ENCODE data around the gene ARHGAP8. TPM values are rescaled to one million over a fixed set of nuclear protein-coding genes. Genes with fewer than 3 reads are reported as not detected.
"Not testable (repeated sequence)": the region's sequence is repeated elsewhere in the genome, so short reads cannot be mapped to it uniquely, and the experiment has no call there.

The ARHGAP8 gene
- total RNA-seq, 1 experiment from 2014 or later, result not detected

DNA sequence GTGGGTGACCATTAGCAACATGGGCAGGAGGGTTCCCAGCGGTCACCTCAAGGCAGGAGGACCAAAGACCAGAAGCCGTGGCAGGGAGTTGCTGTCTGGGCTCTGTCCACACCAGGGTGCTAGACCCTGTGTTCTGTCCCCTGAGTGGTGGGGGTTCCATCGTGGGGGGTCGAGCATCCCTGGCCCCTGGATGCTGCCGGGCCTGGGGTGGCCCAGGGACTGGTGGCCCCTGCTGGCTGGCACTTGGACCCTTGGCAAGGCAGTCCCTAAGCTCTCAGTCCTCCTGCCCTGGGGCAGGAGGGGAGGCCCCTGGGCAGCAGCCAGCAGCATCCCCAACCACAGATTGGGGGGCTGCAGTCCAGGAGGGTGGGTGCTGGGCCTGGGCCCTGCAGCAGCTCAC, 13.4 kb upstream of the ARHGAP8 start:
- DNase-seq (ENCODE audit: low read depth), result no peak

DNA sequence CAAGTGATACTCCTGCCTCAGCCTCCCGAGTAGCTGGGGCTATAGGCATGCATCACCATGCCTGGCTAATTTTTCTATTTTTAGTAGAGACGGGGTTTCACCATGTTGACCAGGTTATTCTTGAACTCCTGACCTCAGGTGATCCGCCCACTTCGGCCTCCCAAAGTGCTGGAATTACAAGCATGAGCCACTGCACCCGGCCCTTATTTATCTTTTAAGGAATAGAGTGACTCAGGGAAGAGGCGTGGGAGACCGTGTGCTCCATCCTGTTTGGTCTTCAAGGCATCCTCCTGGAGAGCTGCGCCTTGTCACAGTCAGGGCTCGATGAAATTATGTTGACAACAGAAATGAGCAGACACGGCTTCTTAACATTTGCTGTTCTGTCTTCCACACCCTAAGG, 12.7 kb upstream of the ARHGAP8 start:
- peak; percentile 51 for DNase-seq (ENCODE audit: low read depth)

DNA sequence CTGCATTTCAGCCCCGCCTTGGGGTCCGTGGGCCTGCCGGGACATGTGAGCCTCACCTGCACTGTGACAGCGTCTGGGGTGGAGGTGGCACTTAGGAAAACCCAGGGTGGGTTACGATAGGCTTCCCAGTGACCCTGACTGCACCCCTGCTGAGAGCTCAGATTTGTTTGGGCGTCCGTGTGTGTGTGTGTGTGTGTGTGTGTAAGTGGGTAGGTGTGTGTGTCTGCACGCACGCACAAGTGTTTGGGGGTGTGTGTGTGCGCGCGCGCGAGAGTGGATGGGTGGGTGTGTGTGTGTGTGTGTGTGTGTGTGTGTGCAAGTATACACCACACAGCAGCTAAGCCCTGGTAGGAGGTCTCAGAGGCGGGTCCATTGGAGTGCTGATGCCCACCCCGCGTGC, 12.1 kb upstream of the ARHGAP8 start:
- no peak for DNase-seq (ENCODE audit: low read depth)

DNA sequence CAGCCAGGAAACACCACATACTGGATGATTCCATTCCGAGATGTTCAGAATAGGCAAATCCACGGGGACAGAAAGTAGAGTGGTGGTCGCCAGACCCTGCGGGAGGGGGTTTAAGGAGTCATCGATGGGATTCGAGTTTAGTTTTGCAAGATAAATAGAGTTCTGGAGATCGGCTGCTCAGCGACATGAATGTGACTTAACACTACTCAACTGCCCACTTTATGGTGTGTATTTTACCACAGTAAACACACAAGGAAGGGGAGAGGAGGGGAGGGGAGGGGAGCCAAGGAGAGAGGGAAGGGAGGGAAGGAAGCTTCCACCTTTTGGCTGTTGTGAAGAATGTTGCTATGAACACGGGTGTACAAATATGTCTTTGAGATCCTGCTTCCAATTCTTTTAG, 10.4 kb upstream of the ARHGAP8 start:
- DNase-seq (ENCODE audit: low read depth), result no peak

DNA sequence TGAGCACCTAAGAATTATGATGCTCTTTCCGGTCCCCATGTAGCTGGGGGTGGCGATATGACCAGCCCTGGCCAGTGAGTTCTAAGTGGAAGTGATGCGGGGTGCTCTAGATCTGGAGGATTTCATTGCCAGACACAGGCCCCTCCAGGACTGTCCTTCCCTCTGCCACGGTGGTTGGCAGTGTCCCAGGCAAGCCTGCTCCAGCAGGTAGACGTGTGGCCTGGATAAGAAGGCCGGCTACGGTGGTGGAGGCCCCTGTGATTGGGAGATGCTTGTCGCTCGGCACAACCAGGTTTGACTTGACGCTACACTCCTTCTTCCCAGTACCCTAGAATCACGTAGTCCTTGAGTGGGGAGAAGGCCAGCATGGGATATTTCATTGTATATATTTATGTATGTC, 9.1 kb upstream of the ARHGAP8 start:
- no peak for DNase-seq (ENCODE audit: low read depth)

DNA sequence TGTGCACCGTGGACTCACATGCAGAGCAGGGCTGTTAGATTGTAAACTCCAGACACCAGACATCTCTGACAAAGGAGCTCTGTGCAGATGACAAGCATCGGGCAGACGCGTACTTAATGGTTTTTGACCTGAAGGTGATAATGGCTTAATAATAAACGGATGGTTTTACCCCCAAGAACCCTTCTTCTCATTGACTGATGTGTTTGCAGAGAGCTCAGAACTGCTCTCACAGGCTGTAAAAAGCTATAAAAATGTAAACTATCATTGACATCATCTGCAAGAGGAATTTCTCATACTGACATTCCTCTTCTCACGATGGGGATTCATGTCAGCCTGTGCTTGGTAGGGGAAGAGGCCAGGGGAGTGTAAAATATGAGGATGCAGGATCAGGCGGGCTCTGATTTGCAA, 8.6 kb upstream of the ARHGAP8 start:
- DNase-seq (ENCODE audit: low read depth), result no peak

DNA sequence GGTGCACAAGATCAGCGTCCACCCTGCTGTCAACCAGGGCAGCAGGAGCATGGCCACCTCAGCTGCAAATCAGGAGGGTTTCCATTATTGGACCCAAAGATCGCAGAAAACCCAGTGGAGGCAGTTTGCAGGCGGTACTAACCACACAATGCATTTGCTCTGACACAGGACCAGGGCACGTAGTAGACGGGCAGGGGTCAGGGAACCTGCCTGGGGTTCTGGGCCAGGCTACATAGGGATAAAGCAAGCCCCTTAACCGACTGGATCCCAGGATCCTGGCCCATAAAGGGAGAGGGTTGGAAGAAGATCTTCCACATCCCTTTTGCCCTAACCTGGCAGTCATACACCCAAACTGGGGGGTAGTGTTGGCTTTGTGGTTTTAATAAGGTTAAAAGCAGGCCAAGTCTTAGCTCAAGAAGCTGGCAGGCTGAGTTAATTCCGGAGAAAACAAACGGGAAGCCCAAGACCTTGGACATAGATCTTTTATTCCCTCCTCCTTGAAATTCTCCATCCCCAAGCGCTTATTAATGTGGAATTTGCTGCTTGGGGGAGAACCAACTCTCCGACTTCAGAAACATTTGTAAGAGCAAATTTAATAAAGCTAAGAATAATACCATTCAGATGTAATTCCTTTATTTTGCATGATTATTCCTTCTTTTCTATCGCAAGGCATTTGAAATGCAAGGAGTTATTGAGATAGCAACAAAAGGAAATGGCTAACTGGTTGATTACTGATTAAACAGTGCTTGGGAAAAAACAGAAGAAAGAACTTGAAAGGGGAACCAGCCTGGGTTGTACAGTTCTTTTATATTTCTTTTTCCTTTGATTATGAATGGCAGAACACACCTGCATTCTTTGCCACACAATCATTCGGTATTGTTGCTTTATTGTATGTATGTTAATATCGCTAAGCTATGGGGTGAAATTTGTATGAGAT, 6.3 kb upstream of the ARHGAP8 start:
- DNase-seq (ENCODE audit: low read depth), result no peak

DNA sequence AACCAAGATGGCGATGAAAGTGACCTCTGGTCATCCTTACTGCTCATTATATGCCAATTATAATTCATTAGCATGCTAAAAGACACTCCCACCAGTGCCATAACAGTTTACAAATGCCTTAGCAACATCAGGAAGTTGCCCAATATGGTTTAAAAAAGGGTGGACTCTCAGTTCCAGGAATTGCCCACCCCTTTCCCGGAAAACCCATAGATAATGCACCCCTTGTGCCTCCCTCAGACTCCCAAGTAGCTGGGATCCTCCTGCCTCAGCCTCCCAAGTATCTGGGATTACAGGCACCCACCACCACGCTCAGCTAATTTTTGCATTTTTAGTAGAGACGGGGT, 4.6 kb upstream of the ARHGAP8 start:
- DNase-seq (ENCODE audit: low read depth), result not testable (repeated sequence)

DNA sequence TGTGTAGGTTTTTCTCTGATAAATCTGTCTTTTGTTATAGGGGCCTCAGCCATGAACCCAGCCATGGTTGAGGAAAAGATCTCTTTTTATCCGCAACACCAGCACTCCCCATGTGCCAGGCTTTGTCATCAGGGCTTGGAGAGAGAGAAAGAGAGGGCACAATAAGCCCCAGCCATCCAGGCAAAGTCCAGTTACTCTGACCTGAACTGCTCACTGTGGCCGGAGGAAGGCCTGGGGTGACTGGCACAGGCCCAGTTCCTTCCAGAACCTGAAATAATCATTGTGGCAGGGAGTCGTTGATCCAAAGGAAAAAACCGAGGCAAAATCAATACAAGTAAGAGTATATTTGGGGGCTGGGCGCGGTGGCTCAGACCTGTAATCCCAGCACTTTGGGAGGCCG, 3.9 kb upstream of the ARHGAP8 start:
- no peak for DNase-seq (ENCODE audit: low read depth)

DNA sequence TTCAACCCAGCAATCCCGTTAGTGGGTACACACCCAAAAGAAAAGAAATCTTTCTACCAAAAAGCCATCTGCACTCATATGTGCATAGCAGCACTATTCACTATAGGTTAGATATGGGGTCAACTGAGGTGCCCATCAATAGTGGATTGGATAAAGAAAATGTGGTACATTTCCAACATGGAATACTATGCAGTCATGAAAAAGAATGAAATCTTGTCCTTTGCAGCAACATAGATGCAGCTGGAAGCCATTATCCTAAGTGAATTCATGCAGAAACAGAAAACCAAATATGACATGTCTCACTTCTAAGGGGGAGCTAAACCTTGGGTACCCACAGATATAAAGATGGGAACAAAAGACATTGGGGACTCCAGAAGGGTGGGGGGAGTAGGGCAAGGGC, 1.9 kb upstream of the ARHGAP8 start:
- DNase-seq (ENCODE audit: low read depth), result no peak

DNA sequence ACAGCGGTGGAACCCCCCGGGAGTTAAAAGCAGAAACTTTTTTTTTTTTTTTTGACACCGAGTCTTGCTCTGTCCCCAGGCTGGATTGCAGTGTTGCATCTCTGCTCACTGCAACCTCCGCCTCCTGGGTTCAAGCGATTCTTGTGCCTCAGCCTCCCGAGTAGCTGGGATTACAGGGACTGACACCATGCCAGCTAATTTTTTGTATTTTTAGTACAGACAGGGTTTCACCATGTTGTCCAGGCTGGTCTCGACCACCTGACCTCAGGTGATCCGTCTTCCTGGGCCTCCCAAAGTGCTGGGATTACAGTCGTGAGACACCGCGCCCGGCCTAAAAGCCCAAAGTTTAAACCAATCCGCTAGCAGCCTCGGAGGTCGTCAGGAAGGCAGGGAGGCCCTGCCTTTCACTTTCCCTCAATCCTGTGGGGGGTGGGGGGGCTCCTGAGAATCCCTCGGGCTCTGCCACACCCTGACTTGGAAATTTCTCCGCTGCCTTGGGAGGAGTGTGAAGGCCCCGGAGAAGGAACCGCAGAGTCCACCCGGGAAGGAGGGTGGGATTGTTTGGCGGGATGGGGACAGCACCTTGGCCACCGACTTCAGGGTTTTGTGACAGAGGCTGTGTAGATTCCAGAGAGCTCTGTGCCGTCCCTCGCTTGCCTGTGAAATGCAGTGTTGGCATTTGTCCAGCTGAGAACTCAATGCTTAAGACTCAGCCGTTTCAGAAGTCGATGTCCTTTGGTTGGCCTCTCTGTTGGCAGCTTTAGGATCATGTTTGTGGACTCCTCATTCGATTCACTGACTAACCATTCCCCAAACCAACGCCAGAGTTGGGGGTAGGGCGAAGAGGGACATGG, 1.0 kb downstream of the ARHGAP8 start:
- no peak for DNase-seq (ENCODE audit: low read depth)

DNA sequence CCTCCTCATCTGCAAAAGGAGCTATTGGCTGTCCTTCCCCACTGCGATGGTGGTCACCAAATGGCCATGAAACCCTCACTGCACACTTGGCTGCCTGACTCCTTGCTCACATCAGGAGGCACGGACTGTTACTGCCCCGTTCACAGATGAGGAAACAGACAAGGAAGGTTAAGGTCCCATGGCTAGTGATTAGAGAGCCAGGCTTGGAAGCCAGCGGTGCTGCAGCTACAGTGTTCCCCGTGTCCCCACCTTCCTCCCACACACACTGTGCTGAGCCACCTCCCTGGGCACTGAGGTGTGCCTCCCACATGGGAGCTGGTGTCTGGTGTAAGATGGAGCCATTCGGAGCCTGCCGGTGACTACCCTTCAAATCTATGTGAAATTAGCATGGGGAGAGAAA, 2.6 kb downstream of the ARHGAP8 start:
- DNase-seq (ENCODE audit: low read depth), result no peak

DNA sequence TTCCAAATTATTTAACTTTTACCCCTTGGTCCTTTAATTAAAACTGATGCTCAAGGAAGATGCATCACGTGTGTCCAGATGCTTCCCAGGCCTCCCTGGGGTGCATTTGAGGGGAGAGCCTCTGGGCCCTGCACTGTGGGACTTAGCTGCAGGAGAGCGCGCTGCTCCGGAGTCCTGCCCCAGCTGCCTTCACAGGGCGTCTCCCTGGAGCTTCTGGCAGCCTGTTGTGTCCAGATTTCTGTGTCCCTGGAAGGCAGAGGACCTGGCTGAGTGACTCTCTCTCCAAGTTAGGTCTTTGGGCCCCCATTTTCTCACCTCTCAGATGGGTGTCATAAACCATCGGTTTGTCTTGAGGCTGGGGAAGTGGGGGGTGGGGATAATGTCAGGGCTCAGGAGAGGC, 3.0 kb downstream of the ARHGAP8 start:
- DNase-seq (ENCODE audit: low read depth), result no peak

DNA sequence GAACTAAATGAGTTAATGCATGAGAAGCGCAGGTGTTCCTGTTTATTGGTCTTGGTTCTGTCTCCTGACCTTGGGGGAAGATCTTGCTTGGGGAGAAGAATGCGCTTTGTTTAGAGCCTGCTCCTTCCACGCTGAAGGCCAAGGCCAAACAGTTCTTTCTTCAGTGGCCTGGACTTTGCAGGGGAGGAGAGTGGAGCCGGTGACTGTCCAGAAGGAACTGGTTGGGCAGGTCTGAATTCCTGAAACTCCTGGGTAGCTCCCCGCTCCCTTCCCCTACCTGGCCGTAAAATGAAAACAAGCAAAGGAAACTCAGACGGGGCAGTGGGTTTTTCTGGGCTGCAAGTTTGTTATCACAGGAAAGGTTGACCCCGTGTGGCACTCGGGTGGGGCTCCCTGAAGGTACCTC, 3.6 kb downstream of the ARHGAP8 start:
- DNase-seq (ENCODE audit: low read depth), result no peak

DNA sequence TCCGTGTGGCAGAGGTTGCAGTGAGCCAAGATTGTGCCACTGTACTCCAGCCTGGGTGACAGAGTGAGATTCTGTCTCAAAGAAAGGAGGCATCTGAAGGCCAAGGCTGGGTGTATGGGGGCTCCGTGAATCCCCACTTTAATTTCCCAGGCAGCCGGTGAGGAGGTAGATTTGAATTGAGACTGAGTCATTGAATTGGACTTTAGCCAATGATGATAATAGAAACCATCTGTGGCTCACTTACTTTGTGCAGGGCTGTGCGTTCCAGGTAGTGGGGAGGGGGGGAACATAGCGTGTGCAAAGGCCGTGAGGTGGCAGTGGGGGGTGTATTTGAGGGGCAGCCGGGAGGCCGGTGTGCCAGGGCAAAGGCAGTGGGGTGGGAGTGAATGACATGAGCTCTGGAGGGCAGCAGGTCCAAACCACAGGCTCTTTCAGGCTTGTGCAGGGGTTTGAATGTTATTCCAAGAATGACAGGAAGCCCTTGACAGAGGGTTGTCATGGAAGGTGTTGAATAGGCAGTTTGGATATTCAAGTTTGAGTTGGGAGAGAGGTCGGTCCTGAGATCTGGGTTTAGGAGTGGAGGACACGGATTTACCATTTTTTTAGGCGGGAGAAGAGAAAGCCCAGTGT, 6.1 kb downstream of the ARHGAP8 start:
- DNase-seq (ENCODE audit: low read depth), result peak; percentile 48

DNA sequence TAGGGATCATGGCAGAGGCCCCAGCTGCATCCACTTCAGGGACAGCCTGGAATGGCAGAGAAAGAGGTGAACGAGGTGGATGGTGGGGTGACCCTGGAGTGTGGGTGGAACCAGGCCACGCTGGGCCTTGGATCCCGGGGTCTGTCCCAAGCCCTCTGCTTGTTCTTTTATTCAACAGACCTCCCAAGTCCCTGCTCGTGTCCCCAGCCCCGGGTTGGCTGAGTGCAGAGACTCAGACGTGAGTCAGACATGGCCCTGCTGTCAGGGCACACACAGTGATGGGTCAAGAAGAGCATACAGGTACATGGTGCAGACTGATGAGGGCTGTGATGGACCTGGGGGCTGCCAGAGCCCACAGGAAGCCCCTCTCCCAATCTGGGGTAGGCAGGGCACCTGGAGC, 6.6 kb downstream of the ARHGAP8 start:
- no peak for DNase-seq (ENCODE audit: low read depth)

DNA sequence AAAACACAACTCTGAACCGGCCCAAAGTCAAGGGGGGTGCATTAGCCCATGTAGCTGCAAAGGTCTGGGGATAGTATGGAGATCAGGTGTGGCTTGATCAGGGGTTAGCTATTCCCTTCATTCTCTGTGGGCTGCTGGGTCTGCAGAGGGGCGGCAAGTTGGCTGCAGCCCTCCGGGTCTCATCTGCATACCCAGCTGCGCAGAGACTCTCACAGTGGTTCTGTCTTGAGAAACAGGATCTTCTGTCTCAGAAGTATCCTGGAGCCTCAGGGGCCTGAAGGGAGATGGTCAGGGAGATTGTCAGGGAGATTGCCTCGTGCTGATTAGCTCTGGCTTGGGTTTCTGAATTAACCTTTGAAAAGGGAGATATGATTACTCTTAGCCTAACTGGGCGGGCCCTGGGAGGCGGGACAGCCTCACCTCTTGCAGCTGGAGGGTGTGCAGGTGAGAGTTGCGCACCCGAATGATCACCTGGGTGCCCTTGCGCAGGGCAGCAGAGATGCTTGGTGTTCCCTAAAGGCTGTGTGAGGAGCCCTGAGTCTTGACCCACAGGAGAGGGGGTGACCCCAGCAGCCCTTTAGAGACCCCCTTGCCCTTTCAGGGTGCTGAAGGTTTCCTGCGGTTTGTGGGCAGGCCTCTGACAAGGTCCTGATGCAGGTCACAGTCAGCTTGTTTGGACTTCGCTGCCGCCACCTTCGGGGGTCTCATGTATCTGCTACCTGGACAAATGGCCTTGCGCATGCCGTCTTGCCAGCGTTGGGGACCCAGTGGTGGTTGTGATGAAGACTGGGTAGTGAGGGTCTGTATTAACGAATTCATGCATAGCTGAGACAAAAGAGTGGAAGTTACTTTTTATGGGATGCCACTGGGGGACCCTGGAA, 7.3 kb downstream of the ARHGAP8 start:
- DNase-seq (ENCODE audit: low read depth), result no peak

DNA sequence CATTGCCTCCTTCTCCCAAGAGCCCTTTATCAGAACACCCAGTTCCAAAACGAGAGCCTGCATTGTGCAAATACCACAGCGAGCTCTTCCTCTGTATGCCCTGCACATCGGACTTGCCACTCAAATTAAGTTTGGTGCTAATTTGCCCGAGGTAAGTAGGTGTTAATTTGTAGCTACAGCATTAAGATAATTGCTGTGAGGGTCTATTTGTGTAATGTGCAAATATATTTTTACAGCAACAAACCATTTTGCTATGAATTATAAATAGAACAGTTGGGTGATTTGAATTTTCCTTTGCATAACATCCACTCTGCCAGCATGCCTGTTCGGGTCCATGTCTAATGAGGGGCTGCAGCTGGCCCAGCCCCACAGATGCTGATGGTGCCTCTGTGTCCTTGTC, 8.1 kb downstream of the ARHGAP8 start:
- DNase-seq (ENCODE audit: low read depth), result no peak

DNA sequence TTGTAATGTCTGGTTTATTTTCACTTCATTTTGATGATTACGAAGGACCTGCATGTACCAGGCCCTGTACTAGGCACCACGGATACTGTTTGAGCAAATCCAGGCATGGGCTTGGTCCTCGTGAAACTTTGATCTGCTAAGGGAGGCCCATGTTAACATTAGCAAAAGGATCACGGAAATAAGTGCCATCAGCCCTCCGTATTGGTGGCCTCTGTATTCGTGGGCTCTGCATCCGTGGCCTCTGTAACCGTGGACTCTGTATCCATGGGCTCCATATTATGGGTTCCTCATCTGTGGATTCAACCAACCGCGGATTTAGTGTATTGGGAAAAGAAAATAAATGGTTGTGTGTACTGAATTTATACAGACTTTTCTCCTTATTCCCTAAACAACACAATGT, 8.7 kb downstream of the ARHGAP8 start:
- no peak for DNase-seq (ENCODE audit: low read depth)

DNA sequence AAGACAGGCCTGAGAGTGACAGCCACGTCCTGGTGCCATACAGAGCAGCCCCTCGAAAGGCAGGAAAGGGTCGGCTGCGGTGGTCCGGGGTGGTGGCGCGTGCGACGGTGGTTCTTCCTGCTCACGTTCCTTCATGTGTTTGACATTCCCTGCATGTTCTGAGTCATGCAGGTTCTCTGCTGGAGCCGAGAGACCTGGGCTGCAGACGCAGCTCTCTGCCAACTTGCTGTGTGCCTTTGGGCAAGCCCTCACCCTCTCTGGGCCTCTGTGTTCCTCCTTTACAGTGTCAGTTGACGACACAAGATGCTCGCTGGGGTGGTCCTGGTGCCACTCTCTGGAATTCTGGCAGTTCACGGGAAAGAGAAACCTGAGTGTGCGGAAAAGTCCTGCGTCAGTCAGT, 12.0 kb downstream of the ARHGAP8 start:
- DNase-seq (ENCODE audit: low read depth), result no peak

DNA sequence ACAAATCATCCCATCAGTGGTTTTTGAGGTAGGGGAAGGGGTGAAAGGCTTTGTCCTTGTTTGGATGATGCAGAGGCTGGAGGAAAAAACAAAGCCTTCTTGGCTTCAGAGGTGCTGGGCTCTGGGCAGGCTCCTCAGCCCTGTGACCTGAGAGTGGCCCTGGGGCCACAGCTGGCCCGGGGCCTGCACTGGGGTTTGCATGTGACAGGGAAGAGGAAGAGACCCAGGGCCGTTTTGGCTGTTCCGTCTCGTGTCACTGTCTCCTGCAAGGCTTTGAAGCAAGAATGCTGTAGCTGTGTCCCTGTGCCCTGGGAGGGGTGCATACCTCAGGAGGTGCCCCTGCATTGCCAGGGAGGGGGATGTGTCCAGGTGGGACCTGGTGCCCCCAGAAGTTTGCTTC, 12.6 kb downstream of the ARHGAP8 start:
- no peak for DNase-seq (ENCODE audit: low read depth)
